RWPE1 (cell line): ENCODE measurements around the gene PSMG3.
A peak's percentile ranks its signal among the peaks of the same experiment; 100 is the strongest.

Experiments
- CTCF ChIA-PET: fragments of 350-600 bp; sonication (Branson Sonifier 250); formaldehyde crosslinking; extraction: SDS; loops from one replicate; lab custom pipeline; 2021; lab: Yijun Ruan, JAX
- POLR2A ChIA-PET: fragments of 400-600 bp; formaldehyde crosslinking; extraction: SDS; loops from one replicate; lab custom pipeline; 2020; ENCODE audit warnings: antibody characterized with exemption; ENCODE audit not compliant: low non-redundant PET; lab: Yijun Ruan, JAX
- DNase-seq: peaks from one replicate; pipeline ENCODE4 v3.0.0; 2012; ENCODE audit warnings: low spot score
- H3K27ac ChIP-seq: fragments of 450-650 bp; 2 replicates; pipeline ENCODE4 v1.5.1; 2017
- CTCF ChIP-seq: fragments of 450-650 bp; conservative IDR thresholded peaks from 2 replicates; pipeline ENCODE4 v1.5.1; 2017; ENCODE audit warnings: low read depth, mild to moderate bottlenecking

PSMG3 gene

GRCh38 chr7:1546909-1547776 lies 22.7 kb downstream of the PSMG3 start:
- CTCF ChIA-PET = interaction anchor here (0.6 to 1.4 kb wide), 4 partner anchors 9 to 710 kb away, joined by 3 to 5 read pairs (median 4); partner anchors contain the start of gene TMEM184A
- DNase-seq = no peak

GRCh38 chr7:1546274-1546908 lies 23.4 kb downstream of the PSMG3 start:
- CTCF ChIA-PET = no interaction called here
- peak overlapping the region; percentile 52 for H3K27ac ChIP-seq
- POLR2A ChIA-PET = no interaction called here
- no peak for TF ChIP-seq CTCF
- DNase-seq = no peak

More at GRCh38 chr7:1546909-1547776, 22.7 kb downstream of the PSMG3 start:
- H3K27ac ChIP-seq = peak overlapping the region; percentile 52
- TF ChIP-seq CTCF = no peak
- POLR2A ChIA-PET = no interaction called here

GRCh38 chr7:1545417-1546246 lies 24.2 kb downstream of the PSMG3 start:
- no peak for TF ChIP-seq CTCF
- CTCF ChIA-PET = interaction anchor here (0.7 kb wide), 1 partner anchor 16 kb away, joined by 4 read pairs; no protein-coding TSS in a partner anchor
- H3K27ac ChIP-seq = peak overlapping the region; percentile 99
- no peak for DNase-seq
- POLR2A ChIA-PET = no interaction called here

GRCh38 chr7:1544896-1545416 lies 24.9 kb downstream of the PSMG3 start:
- H3K27ac ChIP-seq = peak overlapping the region; percentile 99
- no peak for TF ChIP-seq CTCF
- DNase-seq = no peak
- POLR2A ChIA-PET = no interaction called here
- CTCF ChIA-PET = no interaction called here

GRCh38 chr7:1544178-1544895 lies 25.5 kb downstream of the PSMG3 start:
- peak overlapping the region; percentile 99 for H3K27ac ChIP-seq
- ChIA-PET POLR2A (no interaction called here), CTCF (interaction anchor here (0.6 kb wide), 1 partner anchor 26 kb away, joined by 3 read pairs; no protein-coding TSS in a partner anchor)
- no peak for DNase-seq
- TF ChIP-seq CTCF = no peak
